Measurements from ENCODE around the gene TCEAL5. TPM values are rescaled to one million over a fixed set of nuclear protein-coding genes. Genes with fewer than 3 reads are reported as not detected.

Gene TCEAL5, protein sequence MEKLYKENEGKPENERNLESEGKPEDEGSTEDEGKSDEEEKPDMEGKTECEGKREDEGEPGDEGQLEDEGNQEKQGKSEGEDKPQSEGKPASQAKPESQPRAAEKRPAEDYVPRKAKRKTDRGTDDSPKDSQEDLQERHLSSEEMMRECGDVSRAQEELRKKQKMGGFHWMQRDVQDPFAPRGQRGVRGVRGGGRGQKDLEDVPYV
- total RNA-seq: not detected in 2 replicates

GRCh38 chrX:103276581-103277002, at the start of gene TCEAL5:
TCEAL5 (minus strand) TSS chrX:103276750; CDS start chrX:103274563, 2,187 bp downstream.

GRCh38 chrX:103310555-103311398, 34.2 kb upstream of the TCEAL5 start, which contains the start of gene BEX2:
BEX2 (minus strand) TSS chrX:103310990; CDS start chrX:103309976, 1,014 bp downstream.

GRCh38 chrX:103254921-103255493, 21.5 kb downstream of the TCEAL5 start, which contains the start of gene TCEAL8:
TCEAL8 (minus strand) TSS chrX:103255155; CDS start chrX:103253979, 1,176 bp downstream.

Other genes starting within 250 kb of the TCEAL5 start
- 0.61 and 1.8 TPM in 2 replicates for gene BEX1, start 212.6 kb downstream of the TCEAL5 start, total RNA-seq
- not detected in 2 replicates for gene NXF3, start 183.6 kb downstream of the TCEAL5 start, total RNA-seq
- 20.9 and 22.2 TPM in 2 replicates for gene BEX4, start 61.6 kb downstream of the TCEAL5 start, total RNA-seq
- gene TCEAL8, start 21.6 kb downstream of the TCEAL5 start, total RNA-seq: 78.7 and 103 TPM in 2 replicates
- gene BEX2, start 34.2 kb upstream of the TCEAL5 start, total RNA-seq: 0.73 and 0.97 TPM in 2 replicates
- gene TCEAL7, start 53.5 kb upstream of the TCEAL5 start, total RNA-seq: 21.3 and 23.6 TPM in 2 replicates
- 56.1 and 65.6 TPM in 2 replicates for gene TCEAL9, start 79.8 kb upstream of the TCEAL5 start, total RNA-seq
- gene BEX3, start 99.8 kb upstream of the TCEAL5 start, total RNA-seq: 110 and 139 TPM in 2 replicates
- 0.12 and 0.32 TPM in 2 replicates for gene RAB40A, start 242.7 kb upstream of the TCEAL5 start, total RNA-seq

Measured in hair follicle dermal papilla cell (primary cell).